IPS DF 4.7 (cell line): ENCODE data around the gene TRABD2B.

Experiments
- DNase-seq: peaks from one replicate; pipeline ENCODE4 v3.0.0-alpha.2; 2013; ENCODE audit warnings: low spot score; ENCODE audit errors: extremely low read depth

The TRABD2B gene

DNA sequence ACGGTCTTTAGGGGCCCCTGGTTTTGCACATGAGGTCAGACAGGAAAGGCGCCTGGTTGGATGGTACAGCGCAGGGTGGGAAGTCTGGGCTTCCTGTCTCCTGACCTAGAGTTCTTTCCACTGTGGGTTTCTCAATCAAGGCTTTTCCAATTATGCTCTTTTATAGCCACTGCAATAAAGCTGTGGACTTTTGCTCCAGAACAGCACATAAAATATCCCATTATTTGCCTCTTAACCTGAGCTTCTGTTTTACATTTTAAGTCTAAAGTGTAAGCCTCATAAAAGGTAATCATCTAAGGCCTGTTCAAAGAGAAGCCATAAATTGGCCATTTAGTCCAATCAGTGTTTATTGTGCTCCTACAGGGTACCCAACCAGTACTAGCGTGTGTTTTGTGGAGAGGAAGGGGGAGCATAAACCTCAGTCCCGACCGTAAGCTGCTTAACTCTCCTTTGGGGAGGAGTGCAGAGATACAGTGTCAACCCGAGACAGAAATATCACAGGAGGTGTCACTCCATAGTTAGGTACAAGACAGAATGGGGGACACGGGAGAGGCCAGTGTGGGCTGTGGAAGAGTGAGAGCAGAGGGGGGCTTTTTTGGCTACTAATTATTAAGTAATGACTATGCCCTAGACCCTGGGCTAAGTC, 270.0 kb downstream of the TRABD2B start:
- no peak for DNase-seq

DNA sequence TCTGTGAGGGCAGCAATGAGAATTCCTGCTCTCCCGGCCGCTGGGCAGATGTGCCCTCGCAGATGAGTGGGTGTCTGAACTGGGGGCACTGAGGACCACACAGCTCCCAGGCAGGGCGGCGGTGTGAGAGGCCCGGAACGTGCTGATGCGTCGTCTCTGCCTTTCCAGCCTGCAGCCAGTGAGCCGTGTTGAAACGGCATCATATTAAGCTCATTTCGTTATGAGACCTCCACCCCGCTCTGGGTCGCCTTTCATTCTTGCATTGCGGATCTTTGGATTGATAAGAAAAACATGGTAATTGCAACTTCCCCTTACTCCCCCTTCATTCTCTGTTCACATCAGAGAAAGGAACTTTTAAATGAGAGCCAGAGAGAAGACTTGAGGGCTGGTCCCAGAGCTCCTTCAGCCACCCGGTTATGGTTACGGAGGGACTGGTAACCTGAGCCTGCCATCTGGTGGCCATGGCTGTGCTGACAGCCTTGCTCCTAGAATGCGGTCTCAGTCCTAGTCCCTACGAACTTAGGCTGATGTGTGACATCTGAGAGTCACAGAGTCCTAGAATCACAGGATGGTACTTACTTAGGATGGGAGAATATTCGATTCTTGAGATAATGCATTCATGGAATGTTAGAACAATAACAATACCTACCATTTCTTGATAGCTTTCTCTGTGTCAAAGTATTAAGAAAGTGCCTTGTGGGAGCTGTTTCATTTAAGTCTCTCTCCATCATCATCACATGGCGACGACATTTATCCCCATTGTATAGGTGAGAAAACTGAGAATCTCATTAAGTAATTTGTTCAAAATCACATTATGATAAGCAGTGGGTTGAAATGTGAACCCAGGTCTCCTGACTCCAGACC, 271.0 kb downstream of the TRABD2B start:
- DNase-seq: peak; percentile 88

- DNase-seq: no peak
These were observed 271.6 kb downstream of the TRABD2B start for GRCh38 chr1:47725511-47725991.

DNA sequence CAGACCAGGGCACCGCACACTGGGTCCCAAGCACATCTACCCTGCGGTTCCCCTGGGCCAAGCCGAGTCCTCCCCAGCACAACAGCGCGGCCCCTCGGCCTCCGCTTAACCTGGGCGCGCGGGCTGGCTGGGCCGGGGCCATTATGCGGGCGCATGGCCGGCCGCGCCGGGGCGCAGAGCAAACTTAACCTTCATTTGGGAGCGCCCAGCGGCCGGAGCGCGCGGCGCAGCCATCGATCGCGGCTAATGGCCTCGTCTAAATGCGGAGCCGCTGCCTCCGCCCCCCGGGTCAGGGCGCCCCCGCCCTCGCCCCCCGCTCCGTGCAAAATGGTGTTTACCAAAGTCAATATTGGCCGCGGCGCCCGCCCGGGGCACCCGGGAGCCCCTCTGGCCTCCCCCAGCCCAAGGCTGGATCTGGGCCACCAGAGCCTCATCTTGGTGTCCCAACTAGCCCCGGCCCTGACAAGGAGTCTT, 272.1 kb downstream of the TRABD2B start:
- no peak for DNase-seq

- no peak for DNase-seq
These were observed 272.7 kb downstream of the TRABD2B start for GRCh38 chr1:47724432-47724999.

DNA sequence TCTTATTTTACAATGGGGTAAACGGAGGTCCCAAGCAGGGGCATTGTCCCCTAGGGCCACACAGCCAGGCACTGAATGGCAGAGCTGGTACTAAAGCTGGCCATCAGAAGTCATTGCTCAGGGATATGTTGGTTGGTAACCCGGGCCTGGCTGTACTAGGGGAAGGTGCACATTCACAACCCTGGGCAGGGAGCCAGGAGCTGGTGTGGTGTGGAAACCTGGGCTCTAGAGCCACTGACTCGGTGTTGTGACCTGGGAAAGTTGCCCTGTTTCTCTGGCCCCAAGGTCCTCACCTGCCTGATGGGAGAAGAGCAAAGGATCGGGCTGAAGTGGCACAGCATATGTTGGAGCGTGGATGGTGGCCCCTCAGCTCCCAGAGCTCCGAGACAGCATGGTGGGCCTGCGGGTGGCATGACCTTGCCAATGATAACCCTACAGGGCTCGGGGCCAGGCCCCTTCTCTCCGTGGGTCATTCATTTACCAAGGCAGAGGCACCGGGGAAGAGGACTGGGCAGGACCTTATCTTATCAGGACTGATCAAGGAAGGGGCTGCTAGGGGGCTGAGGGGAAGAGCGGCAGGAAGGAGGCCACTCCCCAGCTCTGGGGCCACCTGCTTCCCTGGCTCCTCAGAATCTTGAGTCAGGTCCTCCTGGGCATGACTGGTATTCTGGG, 274.1 kb downstream of the TRABD2B start:
- no peak for DNase-seq

DNA sequence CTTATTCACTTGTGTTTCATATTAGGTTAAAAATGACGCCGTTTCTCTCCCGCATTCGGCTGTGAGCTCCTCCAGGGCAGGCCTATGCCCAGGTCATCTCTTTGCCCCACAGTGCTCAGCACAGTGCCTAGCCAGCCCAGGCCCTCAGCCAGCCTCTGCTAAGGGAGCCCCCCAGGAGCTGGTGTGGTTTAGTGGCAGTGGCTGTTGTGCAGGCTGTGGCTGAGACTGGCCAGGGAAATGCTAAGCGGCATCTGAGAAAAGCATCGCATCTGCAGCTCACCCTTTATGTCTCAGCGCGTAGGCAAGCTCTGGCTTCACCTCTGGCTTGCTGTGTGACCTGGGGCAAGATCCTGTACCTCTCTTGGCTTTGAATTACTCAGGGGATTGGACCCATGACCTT, 275.1 kb downstream of the TRABD2B start:
- DNase-seq: no peak

DNA sequence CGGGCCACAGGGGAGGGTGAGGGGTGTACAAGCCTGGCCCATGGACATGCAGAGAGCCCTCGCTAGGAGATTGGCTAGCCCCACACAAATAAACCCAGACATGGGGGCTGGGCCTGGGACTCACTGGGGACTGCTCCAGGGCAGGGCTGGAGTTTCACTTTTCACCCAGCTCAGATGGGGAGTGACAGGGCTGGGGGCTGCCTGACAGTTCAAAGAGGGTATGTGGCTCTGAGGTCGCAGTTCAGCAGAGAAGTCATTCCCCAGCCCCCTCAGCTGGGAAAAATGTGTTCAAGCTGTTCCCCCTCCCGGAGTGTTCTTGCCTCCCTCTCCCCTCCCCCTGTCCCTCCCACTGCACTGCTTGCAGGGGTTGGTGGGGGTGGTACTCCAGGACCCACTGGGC, 277.1 kb downstream of the TRABD2B start:
- DNase-seq: no peak

DNA sequence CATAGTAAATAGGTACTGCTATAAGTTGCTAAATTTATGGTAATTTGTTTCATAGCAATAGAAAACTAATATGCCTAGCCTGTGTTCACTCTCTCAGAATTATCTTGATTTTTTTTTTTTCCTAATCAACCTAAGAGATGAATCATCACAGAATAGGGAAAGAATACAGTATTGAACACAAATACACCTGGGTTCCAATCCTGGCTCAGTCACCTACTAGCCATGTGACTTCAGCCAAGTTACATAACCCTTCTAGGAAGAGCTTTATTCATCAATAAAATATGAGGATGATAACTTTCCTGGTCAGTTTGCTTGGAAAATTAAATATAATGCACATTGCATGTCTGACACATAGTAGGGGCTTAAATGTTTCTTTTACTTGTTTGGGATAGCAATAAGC, 279.8 kb downstream of the TRABD2B start:
- DNase-seq: no peak

DNA sequence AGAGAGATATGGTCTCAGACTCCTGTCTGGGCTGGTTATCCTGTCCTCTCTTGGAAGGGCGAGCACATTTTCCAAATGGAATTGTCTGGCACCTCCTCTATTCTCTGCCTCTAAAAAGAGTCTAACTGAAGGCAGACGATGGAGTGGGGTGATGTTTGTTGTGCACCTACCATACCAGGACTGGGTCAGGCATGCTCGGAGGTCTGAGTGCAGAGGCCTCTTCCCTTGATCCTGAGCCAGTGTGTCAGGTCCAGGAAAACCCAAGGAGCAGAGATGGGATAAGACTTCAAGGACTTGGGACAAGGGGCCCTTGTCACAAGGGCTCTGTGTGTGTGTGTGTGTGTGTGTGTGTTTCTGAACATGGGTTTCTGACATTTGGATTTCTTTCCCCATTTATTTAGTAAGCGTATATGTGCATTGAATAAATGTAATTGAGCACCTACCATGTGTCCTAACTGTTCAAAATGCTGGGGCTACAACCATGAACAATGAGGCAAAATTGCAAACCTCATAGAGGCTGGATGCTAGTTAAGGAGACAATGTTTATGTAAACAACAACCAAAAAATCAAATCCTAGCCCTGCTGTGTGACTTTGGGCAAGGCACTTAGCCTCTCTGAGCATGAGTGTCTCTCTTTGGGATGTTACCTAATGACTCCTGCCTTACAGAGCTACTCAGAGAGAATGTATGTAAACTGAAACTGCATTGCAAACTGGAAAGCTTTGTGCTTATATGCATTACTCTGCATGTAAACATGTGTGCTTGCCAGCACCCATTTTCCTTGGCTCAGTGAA, 283.0 kb downstream of the TRABD2B start:
- no peak for DNase-seq

DNA sequence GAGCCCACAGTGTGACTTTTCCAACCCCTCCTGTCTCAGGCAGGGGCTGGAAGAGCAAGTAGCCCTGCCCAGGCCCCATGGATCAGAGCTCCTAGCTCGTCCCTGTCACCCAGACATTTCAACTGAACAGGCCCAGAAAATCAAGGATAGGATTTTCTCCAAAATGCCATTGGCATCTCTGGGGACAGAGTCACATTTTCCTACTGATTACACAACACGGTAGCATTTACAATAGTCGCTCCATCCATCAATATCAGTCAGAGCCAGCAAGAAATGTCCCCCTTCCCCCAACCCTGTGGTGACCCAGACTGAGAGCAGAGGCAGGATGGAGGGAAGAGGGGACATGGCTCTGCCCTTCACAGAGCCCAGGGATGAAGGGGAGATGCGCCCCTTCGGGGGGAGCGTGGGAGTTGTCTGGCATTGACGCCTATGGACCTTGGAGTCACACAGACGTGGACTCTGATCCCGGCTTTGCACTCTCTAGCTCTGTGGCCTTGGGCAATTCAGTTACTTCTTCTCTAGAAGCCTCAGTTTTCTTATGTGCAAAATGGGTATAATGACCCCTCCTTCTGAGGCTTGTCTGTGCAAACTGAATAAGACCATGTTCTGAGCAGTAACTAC, 283.7 kb downstream of the TRABD2B start:
- no peak for DNase-seq

GRCh38 chr1:47712596-47713299, 284.4 kb downstream of the TRABD2B start:
- DNase-seq: no peak

GRCh38 chr1:47711848-47712492, 285.2 kb downstream of the TRABD2B start:
- DNase-seq: no peak

DNA sequence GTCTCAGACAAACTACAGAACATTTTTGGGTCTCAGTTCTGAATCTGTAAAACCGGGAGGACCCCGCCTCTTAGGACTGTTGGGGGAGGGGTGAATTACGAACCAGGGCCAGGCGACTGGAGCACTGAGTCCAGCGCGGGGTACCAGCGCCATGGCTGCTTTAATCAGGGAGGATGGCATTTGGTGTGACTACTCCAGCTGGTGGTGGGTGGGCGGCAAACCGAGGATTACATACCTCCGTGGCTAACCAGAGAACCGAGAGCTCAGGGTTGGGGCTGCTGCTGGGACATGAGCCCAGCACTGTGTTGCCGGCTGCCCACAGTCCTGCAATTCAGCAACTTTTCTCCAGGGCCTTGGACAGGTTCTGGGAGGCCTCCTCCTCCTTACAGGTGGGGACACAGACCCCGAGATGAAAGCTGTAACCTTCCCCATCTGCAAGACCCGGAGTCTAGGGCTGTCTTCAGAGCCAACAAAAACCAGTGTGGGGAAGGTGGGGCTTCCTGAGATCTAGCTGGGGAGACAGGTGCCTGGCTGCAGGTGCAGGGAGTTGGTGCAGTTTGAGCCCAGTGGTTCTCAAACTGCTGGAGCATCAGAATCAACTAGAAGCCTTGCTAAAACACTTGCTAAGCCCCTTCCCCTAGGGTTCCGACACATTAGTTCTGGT, 285.9 kb downstream of the TRABD2B start:
- DNase-seq: no peak
